Astrocyte (in vitro differentiated cells and primary cell): ENCODE results near the gene ADAMTS3. TPM values are rescaled to one million over a fixed set of nuclear protein-coding genes. Genes with fewer than 3 reads are reported as not detected.

Experiments used
- DNase-seq: peaks from one replicate; pipeline ENCODE4 v3.0.0-alpha.2; 2010; ENCODE audit warnings: low read depth
- FAIRE-seq: peaks from 2 replicates; lab custom pipeline; 2011; peaks lifted over from hg19 to GRCh38; lab: Jason Lieb, UNC
- H2AFZ ChIP-seq: 2 replicates; pipeline ENCODE4 v1.6.0; 2012; ENCODE audit warnings: low read depth, low read length, inconsistent platforms
- H3K27ac ChIP-seq: 2 replicates; pipeline ENCODE4 v1.5.1; 2011; ENCODE audit warnings: low read depth, low read length, inconsistent platforms
- H3K27me3 ChIP-seq: 2 replicates; pipeline ENCODE4 v1.6.0; 2011; ENCODE audit warnings: low read length, inconsistent platforms; ENCODE audit not compliant: insufficient read depth
- H3K36me3 ChIP-seq: 2 replicates; pipeline ENCODE4 v1.5.1; 2011; ENCODE audit warnings: low read length, inconsistent platforms; ENCODE audit not compliant: insufficient read depth
- H3K4me1 ChIP-seq: 2 replicates; pipeline ENCODE4 v1.5.1; 2011; ENCODE audit warnings: low read length, inconsistent platforms; ENCODE audit not compliant: insufficient read depth
- H3K4me2 ChIP-seq: 2 replicates; pipeline ENCODE4 v1.6.0; 2012; ENCODE audit warnings: low read length, inconsistent platforms
- H3K4me3 ChIP-seq: 2 replicates; pipeline ENCODE4 v1.5.1; 2011; ENCODE audit warnings: low read depth, mild to moderate bottlenecking, low read length, inconsistent platforms; ENCODE audit not compliant: insufficient read depth
- H3K79me2 ChIP-seq: 2 replicates; pipeline ENCODE4 v1.6.0; 2012; ENCODE audit warnings: mild to moderate bottlenecking, low read length, inconsistent platforms; ENCODE audit not compliant: insufficient read depth
- H3K9ac ChIP-seq: 2 replicates; pipeline ENCODE4 v1.6.0; 2012; ENCODE audit warnings: mild to moderate bottlenecking, low read length, inconsistent platforms
- H3K9me3 ChIP-seq: 2 replicates; pipeline ENCODE4 v1.5.1; 2012; ENCODE audit warnings: low read depth, mild to moderate bottlenecking, low read length, inconsistent platforms; ENCODE audit not compliant: insufficient read depth
- H4K20me1 ChIP-seq: 2 replicates; pipeline ENCODE4 v1.6.0; 2012; ENCODE audit warnings: low read length, inconsistent platforms; ENCODE audit not compliant: insufficient read depth
- H3K27ac Mint-ChIP-seq: one replicate; pipeline ENCODE4 v1.8.0; 2021; ENCODE audit warnings: mild to moderate bottlenecking, mixed read lengths; ENCODE audit not compliant: unreplicated experiment
- H3K27me3 Mint-ChIP-seq: one replicate; pipeline ENCODE4 v1.8.0; 2021; ENCODE audit warnings: low read depth, mixed read lengths; ENCODE audit not compliant: unreplicated experiment
- H3K36me3 Mint-ChIP-seq: one replicate; pipeline ENCODE4 v1.8.0; 2021; ENCODE audit warnings: low read depth, mixed read lengths; ENCODE audit not compliant: unreplicated experiment
- H3K4me1 Mint-ChIP-seq: one replicate; pipeline ENCODE4 v1.8.0; 2021; ENCODE audit warnings: low read depth, mixed read lengths; ENCODE audit not compliant: unreplicated experiment
- H3K4me3 Mint-ChIP-seq: one replicate; pipeline ENCODE4 v1.8.0; 2021; ENCODE audit warnings: mild to moderate bottlenecking, moderate library complexity, mixed read lengths; ENCODE audit not compliant: unreplicated experiment
- H3K9me3 Mint-ChIP-seq: one replicate; pipeline ENCODE4 v1.8.0; 2021; ENCODE audit warnings: mild to moderate bottlenecking, mixed read lengths; ENCODE audit not compliant: unreplicated experiment
- EZH2 ChIP-seq: IDR thresholded peaks from 2 replicates; pipeline ENCODE4 v1.6.1; 2012; ENCODE audit warnings: mild to moderate bottlenecking, low read length, inconsistent platforms; ENCODE audit not compliant: insufficient read depth
- total RNA-seq: library from RNA; stranded (reverse); gene quantifications from 2 replicates; pipeline ENCODE4 v1.2.1, GENCODE V29; 2021
- TF ChIP-seq, protein P1 (sequence below): IDR thresholded peaks from 2 replicates; pipeline ENCODE4 v1.5.1; 2011; ENCODE audit warnings: low read depth, mild to moderate bottlenecking, inconsistent platforms, low read length, moderate library complexity; ENCODE audit not compliant: insufficient read depth

ADAMTS3 gene
- total RNA-seq, 1 donor from 2014 or later, result 4.2 TPM

DNA sequence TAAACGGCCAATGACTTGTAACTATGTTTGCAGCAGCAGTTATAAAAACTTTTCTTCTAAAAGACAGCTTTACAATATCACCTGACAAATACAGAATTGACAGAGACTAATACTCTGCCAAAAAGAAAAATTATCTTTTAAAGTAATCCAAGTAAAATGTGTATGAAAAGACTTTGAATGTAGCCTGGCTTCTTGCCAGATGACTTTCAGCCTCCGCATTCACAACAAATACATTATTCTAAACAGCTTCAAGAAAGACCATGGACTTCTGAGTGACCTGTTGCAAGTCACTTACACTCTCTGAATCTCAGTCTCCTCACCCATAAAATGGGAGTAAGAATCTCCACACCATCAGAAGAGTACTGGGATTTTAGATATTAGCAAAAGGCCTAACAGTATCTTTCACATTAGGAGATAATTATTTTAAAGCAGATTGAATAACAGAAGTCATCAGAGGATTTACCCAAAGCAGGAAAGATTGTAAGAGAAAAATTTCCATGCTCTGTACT lies 2.5 kb downstream of the ADAMTS3 start:
- no peak for FAIRE-seq
- peak overlapping the region; percentile 100 for H3K4me2 ChIP-seq

DNA sequence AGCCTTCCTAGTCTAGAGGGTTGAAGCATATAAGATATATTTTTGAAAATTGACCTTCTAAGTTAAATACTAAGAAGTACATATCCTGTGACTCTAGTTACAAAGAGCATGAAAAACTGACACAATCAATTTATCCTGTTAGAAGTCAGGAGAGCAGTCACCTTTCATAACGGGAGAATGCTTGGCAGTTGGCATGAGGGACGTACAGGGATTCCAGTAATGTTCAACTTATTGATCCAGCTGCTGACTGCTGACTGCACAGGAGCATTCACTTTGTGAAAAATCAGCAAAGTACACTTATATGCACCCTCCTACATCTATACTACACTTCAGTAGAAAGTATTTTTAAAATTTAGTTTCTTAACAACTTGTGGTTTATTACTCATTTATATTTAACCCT lies 4.2 kb downstream of the ADAMTS3 start:
- Mint-ChIP-seq H3K36me3 (no peaks in the 10 kb centered on the region), H3K27ac (no peak overlapping the region), H3K4me1 (peaks cover 8% of the 10 kb centered on the region), H3K9me3 (no peaks in the 10 kb centered on the region), H3K27me3 (no peaks in the 10 kb centered on the region), H3K4me3 (no peak overlapping the region)
- TF ChIP-seq EZH2, result no peak
- TF ChIP-seq, protein P1, sequence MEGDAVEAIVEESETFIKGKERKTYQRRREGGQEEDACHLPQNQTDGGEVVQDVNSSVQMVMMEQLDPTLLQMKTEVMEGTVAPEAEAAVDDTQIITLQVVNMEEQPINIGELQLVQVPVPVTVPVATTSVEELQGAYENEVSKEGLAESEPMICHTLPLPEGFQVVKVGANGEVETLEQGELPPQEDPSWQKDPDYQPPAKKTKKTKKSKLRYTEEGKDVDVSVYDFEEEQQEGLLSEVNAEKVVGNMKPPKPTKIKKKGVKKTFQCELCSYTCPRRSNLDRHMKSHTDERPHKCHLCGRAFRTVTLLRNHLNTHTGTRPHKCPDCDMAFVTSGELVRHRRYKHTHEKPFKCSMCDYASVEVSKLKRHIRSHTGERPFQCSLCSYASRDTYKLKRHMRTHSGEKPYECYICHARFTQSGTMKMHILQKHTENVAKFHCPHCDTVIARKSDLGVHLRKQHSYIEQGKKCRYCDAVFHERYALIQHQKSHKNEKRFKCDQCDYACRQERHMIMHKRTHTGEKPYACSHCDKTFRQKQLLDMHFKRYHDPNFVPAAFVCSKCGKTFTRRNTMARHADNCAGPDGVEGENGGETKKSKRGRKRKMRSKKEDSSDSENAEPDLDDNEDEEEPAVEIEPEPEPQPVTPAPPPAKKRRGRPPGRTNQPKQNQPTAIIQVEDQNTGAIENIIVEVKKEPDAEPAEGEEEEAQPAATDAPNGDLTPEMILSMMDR, result no peak
- Histone ChIP-seq H3K27ac (no peak overlapping the region), H3K79me2 (no peaks in the 10 kb centered on the region), H3K4me1 (peaks cover 9% of the 10 kb centered on the region), H3K27me3 (no peaks in the 10 kb centered on the region), H3K4me3 (no peak overlapping the region), H3K9ac (no peak overlapping the region), H3K4me2 (no peak overlapping the region), H3K36me3 (no peaks in the 10 kb centered on the region), H4K20me1 (no peaks in the 10 kb centered on the region), H2AFZ (no peak overlapping the region), H3K9me3 (no peaks in the 10 kb centered on the region)
- no peak for FAIRE-seq
- no peak for DNase-seq

More for the DNA sequence above, 2.5 kb downstream of the ADAMTS3 start:
- peaks cover 9% of the 10 kb centered on the region for H3K4me1 ChIP-seq
- H3K36me3 ChIP-seq, result no peaks in the 10 kb centered on the region
- no peak overlapping the region for H3K27ac Mint-ChIP-seq
- no peak for DNase-seq
- no peak overlapping the region for H3K9ac ChIP-seq
- no peaks in the 10 kb centered on the region for H3K27me3 Mint-ChIP-seq
- H3K27me3 ChIP-seq, result no peaks in the 10 kb centered on the region
- no peaks in the 10 kb centered on the region for H3K79me2 ChIP-seq
- no peak overlapping the region for H3K4me3 Mint-ChIP-seq
- H4K20me1 ChIP-seq, result no peaks in the 10 kb centered on the region
- no peak overlapping the region for H3K4me3 ChIP-seq
- TF ChIP-seq, protein P1, result no peak
- no peak for TF ChIP-seq EZH2
- no peaks in the 10 kb centered on the region for H3K9me3 ChIP-seq
- no peak overlapping the region for H2AFZ ChIP-seq
- H3K4me1 Mint-ChIP-seq, result peaks cover 8% of the 10 kb centered on the region
- no peak overlapping the region for H3K27ac ChIP-seq
- H3K36me3 Mint-ChIP-seq, result no peaks in the 10 kb centered on the region
- no peaks in the 10 kb centered on the region for H3K9me3 Mint-ChIP-seq

DNA sequence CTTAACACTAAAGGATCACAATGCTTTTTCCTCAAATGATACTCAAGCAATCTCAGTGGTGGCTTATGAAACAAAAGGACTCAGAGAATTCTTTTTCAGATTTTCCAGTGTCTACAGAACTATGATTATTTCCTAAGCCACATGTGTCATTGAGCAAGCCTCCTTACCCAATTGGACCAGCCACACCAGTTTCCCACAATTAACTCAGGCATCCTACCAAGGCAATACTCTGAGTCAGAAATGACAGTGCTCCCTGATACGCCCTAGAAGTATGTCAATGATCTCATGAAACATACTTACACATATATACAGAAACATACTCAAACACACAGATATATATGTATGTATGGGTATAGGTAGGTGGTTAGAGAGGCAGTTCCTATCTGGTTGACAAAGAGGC lies 4.8 kb downstream of the ADAMTS3 start:
- H3K4me1 ChIP-seq, result peaks cover 9% of the 10 kb centered on the region
- no peak for FAIRE-seq
- Mint-ChIP-seq H3K27me3 (no peaks in the 10 kb centered on the region), H3K4me3 (no peak overlapping the region), H3K27ac (no peak overlapping the region), H3K9me3 (no peaks in the 10 kb centered on the region), H3K4me1 (peaks cover 8% of the 10 kb centered on the region), H3K36me3 (no peaks in the 10 kb centered on the region)
- H3K36me3 ChIP-seq, result no peaks in the 10 kb centered on the region
- H3K27ac ChIP-seq, result no peak overlapping the region
- H3K9ac ChIP-seq, result no peak overlapping the region
- no peak overlapping the region for H3K4me2 ChIP-seq
- no peaks in the 10 kb centered on the region for H3K27me3 ChIP-seq
- H4K20me1 ChIP-seq, result no peaks in the 10 kb centered on the region
- no peak overlapping the region for H2AFZ ChIP-seq
- peak; percentile 27 for DNase-seq
- no peak for TF ChIP-seq EZH2
- TF ChIP-seq, protein P1, result no peak
- no peak overlapping the region for H3K4me3 ChIP-seq
- no peaks in the 10 kb centered on the region for H3K9me3 ChIP-seq
- no peaks in the 10 kb centered on the region for H3K79me2 ChIP-seq
